Activated T-helper 1 cell treated with anti-CD3 and anti-CD28 coated beads, Interleukin-2, amount 50 U/mL, for 16 hours (primary cell): Measurements from ENCODE around the gene STX16.

Experiments
- DNase-seq, 2 donors: peaks; one replicate each; pipeline ENCODE4 v3.0.0-alpha.2; 2020; ENCODE audit warnings: low read depth in 1 of 2, low spot score in 1 of 2

The STX16 gene

GRCh38 chr20:58675146-58675584 is 24.1 kb downstream of the STX16 start:
- DNase-seq, result no peak

GRCh38 chr20:58675641-58676040 is 24.6 kb downstream of the STX16 start:
- no peak for DNase-seq

GRCh38 chr20:58676161-58676560 is 25.1 kb downstream of the STX16 start:
- DNase-seq, result no peak

GRCh38 chr20:58677079-58677604 is 26.1 kb downstream of the STX16 start:
- no peak for DNase-seq

- no peak for DNase-seq
Measured at GRCh38 chr20:58677808-58678207, 26.7 kb downstream of the STX16 start.

GRCh38 chr20:58678806-58679205 is 27.7 kb downstream of the STX16 start:
- DNase-seq, result no peak

- DNase-seq, result no peak
Measured at GRCh38 chr20:58682656-58683531, 31.8 kb downstream of the STX16 start.

- no peak for DNase-seq
Measured at GRCh38 chr20:58684291-58684690, 33.2 kb downstream of the STX16 start.

GRCh38 chr20:58685988-58686387 is 34.9 kb downstream of the STX16 start:
- no peak for DNase-seq

- no peak for DNase-seq
Measured at GRCh38 chr20:58688414-58688813, 37.3 kb downstream of the STX16 start.

- no peak for DNase-seq
Measured at GRCh38 chr20:58688840-58689239, 37.8 kb downstream of the STX16 start.

- DNase-seq, result no peak
Measured at GRCh38 chr20:58690396-58691135, 39.5 kb downstream of the STX16 start.

- no peak for DNase-seq
Measured at GRCh38 chr20:58691773-58692578, 40.9 kb downstream of the STX16 start.

- DNase-seq, result peak; percentile 28 to 52
Measured at GRCh38 chr20:58692579-58693225, 41.6 kb downstream of the STX16 start, which contains the start of gene NPEPL1. Gene NPEPL1, plus strand, starts transcription at chr20:58692800. Its CDS starts 101 bp downstream, at chr20:58692901.

- DNase-seq, result no peak
Measured at GRCh38 chr20:58693226-58694006, 42.3 kb downstream of the STX16 start.

GRCh38 chr20:58694241-58695083 is 43.4 kb downstream of the STX16 start:
- no peak for DNase-seq

GRCh38 chr20:58695084-58695722 is 44.1 kb downstream of the STX16 start:
- no peak for DNase-seq

GRCh38 chr20:58695895-58696375 is 44.9 kb downstream of the STX16 start:
- no peak for DNase-seq
